Measurements from ENCODE around the gene GGA2.

DNA sequence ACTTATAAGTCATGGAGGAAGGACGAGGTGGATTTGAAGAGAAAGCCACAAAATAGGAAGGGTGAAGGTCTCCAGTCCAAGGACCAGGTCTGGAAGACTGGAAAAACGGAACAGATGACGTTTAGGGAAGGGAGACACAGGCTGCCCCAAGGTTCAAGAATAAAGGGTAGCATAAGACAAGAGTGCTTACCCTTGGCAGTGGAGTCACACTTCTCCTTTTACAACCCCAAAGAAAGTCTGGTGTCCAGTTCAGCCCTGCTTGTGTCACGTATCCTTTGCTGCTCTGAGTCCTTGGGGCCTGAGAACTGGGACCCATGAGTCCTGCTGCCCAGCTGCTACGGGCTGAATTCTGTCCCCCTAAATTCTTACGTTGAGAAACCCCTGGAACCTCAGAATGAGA, 13.0 kb upstream of the GGA2 start:
- TF ChIP-seq, protein P1, sequence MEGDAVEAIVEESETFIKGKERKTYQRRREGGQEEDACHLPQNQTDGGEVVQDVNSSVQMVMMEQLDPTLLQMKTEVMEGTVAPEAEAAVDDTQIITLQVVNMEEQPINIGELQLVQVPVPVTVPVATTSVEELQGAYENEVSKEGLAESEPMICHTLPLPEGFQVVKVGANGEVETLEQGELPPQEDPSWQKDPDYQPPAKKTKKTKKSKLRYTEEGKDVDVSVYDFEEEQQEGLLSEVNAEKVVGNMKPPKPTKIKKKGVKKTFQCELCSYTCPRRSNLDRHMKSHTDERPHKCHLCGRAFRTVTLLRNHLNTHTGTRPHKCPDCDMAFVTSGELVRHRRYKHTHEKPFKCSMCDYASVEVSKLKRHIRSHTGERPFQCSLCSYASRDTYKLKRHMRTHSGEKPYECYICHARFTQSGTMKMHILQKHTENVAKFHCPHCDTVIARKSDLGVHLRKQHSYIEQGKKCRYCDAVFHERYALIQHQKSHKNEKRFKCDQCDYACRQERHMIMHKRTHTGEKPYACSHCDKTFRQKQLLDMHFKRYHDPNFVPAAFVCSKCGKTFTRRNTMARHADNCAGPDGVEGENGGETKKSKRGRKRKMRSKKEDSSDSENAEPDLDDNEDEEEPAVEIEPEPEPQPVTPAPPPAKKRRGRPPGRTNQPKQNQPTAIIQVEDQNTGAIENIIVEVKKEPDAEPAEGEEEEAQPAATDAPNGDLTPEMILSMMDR (IDR thresholded peaks at IDR 0.05): no peak
- no peak for TF ChIP-seq POLR2A (IDR thresholded peaks at IDR 0.05)
